ENCODE measurements around the gene TUBA1B. TPM values are rescaled to one million over a fixed set of nuclear protein-coding genes. Genes with fewer than 3 reads are reported as not detected.

Gene TUBA1B
- total and polyA plus RNA-seq, 4 donors: 125 to 1,268 (median 243) TPM

- Histone ChIP-seq H3K9ac (ENCODE audit: low read depth in 1 of 2, low read length in 2 of 2) (peak overlapping the region; percentile 59 to 64), H3K4me3 (ENCODE audit: low read depth in 1 of 3, low read length in 3 of 3) (peak overlapping the region in 2 of 3 donors; percentile 59 to 63), H3K4me1 (ENCODE audit: control insufficient read depth in 4 of 4, insufficient read depth in 4 of 4, low read length in 3 of 4) (peaks cover 2 to 15% (median 7%) of the 10 kb centered on the region in 4 donors), H3K36me3 (ENCODE audit: control insufficient read depth in 4 of 4, insufficient read depth in 3 of 4, low read depth in 1 of 4, low read length in 3 of 4) (peaks cover 4 to 14% (median 9%) of the 10 kb centered on the region in 4 donors), H3K27me3 (ENCODE audit: control insufficient read depth in 4 of 4, insufficient read depth in 4 of 4, low read length in 3 of 4) (no peaks in the 10 kb centered on the region), H3K27ac (ENCODE audit: low read depth in 1 of 2, low read length in 2 of 2) (peak overlapping the region; percentile 48 to 99), H3K9me3 (ENCODE audit: control insufficient read depth in 4 of 4, low read length in 3 of 4) (no peaks in the 10 kb centered on the region)
- TF ChIP-seq MAX (IDR thresholded peaks at IDR 0.05): no peak
- TF ChIP-seq GABPA (IDR thresholded peaks at IDR 0.05 in 1 of 2, conservative IDR thresholded peaks at IDR 0.05 in 1 of 2): peak in 1 of 2 donors; percentile 11
- WGBS: 38% methylated on average over 9 of the region's 9 CpGs
- no peak for DNase-seq (ENCODE audit: low spot score)
Measured at GRCh38 chr12:49131894-49132461, 783 bp upstream of the TUBA1B start.

- Histone ChIP-seq H3K4me1 (ENCODE audit: control insufficient read depth in 4 of 4, insufficient read depth in 4 of 4, low read length in 3 of 4) (peaks cover 2 to 15% (median 7%) of the 10 kb centered on the region in 4 donors), H3K27ac (ENCODE audit: low read depth in 1 of 2, low read length in 2 of 2) (peak overlapping the region; percentile 97 to 99), H3K36me3 (ENCODE audit: control insufficient read depth in 4 of 4, insufficient read depth in 3 of 4, low read depth in 1 of 4, low read length in 3 of 4) (peaks cover 4 to 14% (median 9%) of the 10 kb centered on the region in 4 donors), H3K27me3 (ENCODE audit: control insufficient read depth in 4 of 4, insufficient read depth in 4 of 4, low read length in 3 of 4) (no peaks in the 10 kb centered on the region), H3K4me3 (ENCODE audit: low read depth in 1 of 3, low read length in 3 of 3) (peak overlapping the region; percentile 63 to 95 (median 93)), H3K9me3 (ENCODE audit: control insufficient read depth in 4 of 4, low read length in 3 of 4) (no peaks in the 10 kb centered on the region), H3K9ac (ENCODE audit: low read depth in 1 of 2, low read length in 2 of 2) (peak overlapping the region; percentile 79 to 91)
- TF ChIP-seq FOXA1 (IDR thresholded peaks at IDR 0.05) (peak; percentile 34), JUND (IDR thresholded peaks at IDR 0.05) (no peak), TAF1 (conservative IDR thresholded peaks at IDR 0.05) (no peak), HNF4G (IDR thresholded peaks at IDR 0.05) (no peak), RXRA (IDR thresholded peaks at IDR 0.05) (peak in 1 of 2 donors; percentile 20), REST (IDR thresholded peaks at IDR 0.05) (peak; percentile 53), ZBTB33 (IDR thresholded peaks at IDR 0.05) (peak; percentile 13), HNF4A (conservative IDR thresholded peaks at IDR 0.05) (no peak), ATF3 (IDR thresholded peaks at IDR 0.05) (no peak), YY1 (IDR thresholded peaks at IDR 0.05) (peak; percentile 69), FOXA2 (IDR thresholded peaks at IDR 0.05) (no peak), MAX (IDR thresholded peaks at IDR 0.05) (peak; percentile 86), RAD21 (IDR thresholded peaks at IDR 0.05) (peak; percentile 65 to 75), SP1 (IDR thresholded peaks at IDR 0.05) (peak; percentile 53), CTCF (IDR thresholded peaks at IDR 0.05; ENCODE audit: low read depth, low read length, missing input control) (peak; percentile 76), EGR1 (IDR thresholded peaks at IDR 0.05; ENCODE audit: low read depth in 2 of 2) (peak; percentile 96 to 99), NR2F2 (IDR thresholded peaks at IDR 0.05) (no peak), GABPA (IDR thresholded peaks at IDR 0.05 in 1 of 2, conservative IDR thresholded peaks at IDR 0.05 in 1 of 2) (peak; percentile 33 to 72)
- peak; percentile 90 for DNase-seq (ENCODE audit: low spot score)
- 2% methylated on average over 66 of the region's 66 CpGs for WGBS
Measured at GRCh38 chr12:49130151-49131050, 794 bp downstream of the TUBA1B start.
